ENCODE data around the gene ROBO3.

DNA sequence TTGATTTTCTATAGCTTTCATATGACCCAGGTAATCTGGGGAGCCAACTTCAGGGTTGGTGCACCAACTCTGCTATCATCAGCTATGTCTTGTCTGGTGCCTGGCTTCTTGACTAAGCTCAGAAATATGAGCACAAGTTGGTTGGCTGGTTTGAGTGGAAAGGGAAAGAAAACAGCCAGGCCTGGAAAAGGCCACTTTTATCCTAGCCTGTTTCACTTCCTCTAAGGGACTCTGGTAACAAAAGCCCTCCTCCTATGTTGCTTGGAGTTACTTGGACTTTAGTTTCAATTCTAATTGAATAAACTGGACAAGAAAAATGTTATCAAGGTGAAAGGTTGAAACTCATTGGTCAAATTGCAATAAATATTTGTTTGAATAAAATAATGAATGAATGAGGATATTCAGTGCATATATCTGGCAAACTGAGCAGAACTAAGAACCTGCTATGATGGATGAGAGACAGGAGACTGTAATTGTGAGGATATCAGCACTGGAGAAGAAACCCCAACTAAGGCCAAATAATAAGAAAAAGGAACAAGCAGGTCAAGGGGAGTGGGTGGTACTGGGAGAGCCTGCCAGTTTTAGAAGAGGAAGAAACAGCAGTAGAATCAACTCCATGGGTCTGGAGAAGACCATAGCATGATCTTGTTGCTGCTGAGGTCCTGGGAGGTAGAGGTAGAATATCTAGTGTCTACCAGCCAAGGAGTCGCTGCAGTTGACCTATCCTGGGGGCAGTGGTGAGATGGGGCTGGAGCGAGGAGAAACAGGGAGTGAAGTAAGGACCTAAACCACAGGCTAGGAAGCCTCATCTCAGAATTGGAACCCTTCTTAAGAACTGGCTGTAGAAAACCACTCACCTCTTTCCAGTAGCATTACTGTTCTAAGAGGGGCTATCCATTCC, 24.2 kb downstream of the ROBO3 start:
- TF ChIP-seq, protein P1, sequence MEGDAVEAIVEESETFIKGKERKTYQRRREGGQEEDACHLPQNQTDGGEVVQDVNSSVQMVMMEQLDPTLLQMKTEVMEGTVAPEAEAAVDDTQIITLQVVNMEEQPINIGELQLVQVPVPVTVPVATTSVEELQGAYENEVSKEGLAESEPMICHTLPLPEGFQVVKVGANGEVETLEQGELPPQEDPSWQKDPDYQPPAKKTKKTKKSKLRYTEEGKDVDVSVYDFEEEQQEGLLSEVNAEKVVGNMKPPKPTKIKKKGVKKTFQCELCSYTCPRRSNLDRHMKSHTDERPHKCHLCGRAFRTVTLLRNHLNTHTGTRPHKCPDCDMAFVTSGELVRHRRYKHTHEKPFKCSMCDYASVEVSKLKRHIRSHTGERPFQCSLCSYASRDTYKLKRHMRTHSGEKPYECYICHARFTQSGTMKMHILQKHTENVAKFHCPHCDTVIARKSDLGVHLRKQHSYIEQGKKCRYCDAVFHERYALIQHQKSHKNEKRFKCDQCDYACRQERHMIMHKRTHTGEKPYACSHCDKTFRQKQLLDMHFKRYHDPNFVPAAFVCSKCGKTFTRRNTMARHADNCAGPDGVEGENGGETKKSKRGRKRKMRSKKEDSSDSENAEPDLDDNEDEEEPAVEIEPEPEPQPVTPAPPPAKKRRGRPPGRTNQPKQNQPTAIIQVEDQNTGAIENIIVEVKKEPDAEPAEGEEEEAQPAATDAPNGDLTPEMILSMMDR (IDR thresholded peaks at IDR 0.05; ENCODE audit: borderline replicate concordance, extremely low read depth, low read length, poor library complexity, severe bottlenecking) = no peak
- TF ChIP-seq EZH2 (IDR thresholded peaks at IDR 0.05; ENCODE audit: borderline replicate concordance, low read depth, low read length, severe bottlenecking) = no peak

Data from DND-41 (cell line).